Frontal cortex (tissue), 4 donors: ENCODE results near the gene WDTC1. TPM values are rescaled to one million over a fixed set of nuclear protein-coding genes. Genes with fewer than 3 reads are reported as not detected.
A peak's percentile ranks its signal among the peaks of the same experiment; 100 is the strongest.

Experiments used
- DNase-seq, 2 donors: peaks; one replicate each; pipeline ENCODE4 v3.0.0; 2012; ENCODE audit warnings: low spot score in 2 of 2
- FAIRE-seq: peaks from 2 replicates; lab custom pipeline; 2012; peaks lifted over from hg19 to GRCh38; lab: Jason Lieb, UNC
- total RNA-seq: library from RNA; depleted of rRNA; stranded (reverse); fragments of >200 nt; gene quantifications from one replicate; pipeline ENCODE4 v1.2.3, GENCODE V29; 2014
- donor health status: control.
- donor health status: control.
- donor health status: control.

The WDTC1 gene
- total RNA-seq, 1 donor from 2014 or later: 15.5 TPM

GRCh38 chr1:27299385-27300271 is 65.2 kb downstream of the WDTC1 start:
- DNase-seq (peak in 1 of 2 donors; percentile 57), FAIRE-seq (no peak)

DNA sequence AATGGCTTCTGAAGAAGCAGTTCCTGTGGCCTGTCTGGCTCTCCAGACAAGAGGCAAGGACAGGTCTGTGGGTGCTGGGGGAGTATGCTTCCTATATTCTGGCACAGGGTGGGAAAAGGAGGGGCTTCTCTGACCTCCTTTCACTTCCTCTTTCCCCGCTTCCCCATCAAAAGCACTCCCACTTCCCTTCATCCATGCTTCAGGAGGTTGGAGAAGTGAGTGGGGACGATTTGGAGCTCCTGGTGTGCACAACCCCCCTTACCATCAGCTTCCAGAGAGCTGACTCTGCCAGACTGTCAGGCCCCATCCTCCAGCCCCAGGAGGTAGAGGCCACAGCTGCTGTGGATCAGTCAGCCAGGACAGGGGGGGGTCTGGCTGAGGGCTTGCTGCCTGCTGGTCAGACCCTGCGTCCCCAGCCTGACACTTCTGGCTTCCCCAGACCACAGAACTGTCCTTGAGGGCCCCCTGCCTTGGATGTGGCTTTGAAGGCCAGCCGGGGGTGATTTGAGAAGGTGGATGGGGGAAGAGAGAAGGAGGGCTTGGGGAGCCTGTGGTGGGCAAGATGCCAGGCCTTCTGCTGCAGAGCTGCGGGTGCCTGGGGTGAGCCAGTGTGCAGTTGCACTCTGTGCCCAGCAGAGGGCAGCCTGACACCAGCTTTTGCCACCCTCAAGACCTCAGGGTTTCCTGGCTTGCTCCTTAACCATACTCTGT is 66.1 kb downstream of the WDTC1 start:
- DNase-seq (peak; percentile 80 to 89), FAIRE-seq (no peak)

- FAIRE-seq (no peak), DNase-seq (no peak)
Measured at GRCh38 chr1:27301052-27301422, 66.6 kb downstream of the WDTC1 start.

GRCh38 chr1:27301582-27302199 is 67.3 kb downstream of the WDTC1 start:
- DNase-seq: no peak

GRCh38 chr1:27302612-27303011 is 68.2 kb downstream of the WDTC1 start:
- FAIRE-seq: no peak

More at GRCh38 chr1:27301582-27302199, 67.3 kb downstream of the WDTC1 start:
- no peak for FAIRE-seq

DNA sequence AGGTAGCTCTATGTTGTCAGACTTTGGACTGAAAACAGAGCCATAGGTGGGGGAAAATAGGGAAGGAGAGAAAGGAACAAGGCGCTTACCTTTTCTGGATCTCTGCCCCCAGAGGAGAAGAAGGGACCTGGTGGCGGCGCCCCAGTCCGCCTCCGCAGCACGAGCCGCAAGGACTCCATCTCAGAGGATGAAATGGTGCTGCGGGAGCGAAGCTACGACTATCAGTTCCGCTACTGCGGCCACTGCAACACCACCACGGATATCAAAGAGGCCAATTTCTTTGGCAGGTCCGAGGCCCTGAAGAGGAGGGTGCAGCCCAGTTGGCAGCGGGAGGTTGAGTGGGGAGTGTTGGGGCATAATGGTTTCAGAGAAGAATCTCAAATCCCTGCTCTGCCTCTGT is 69.1 kb downstream of the WDTC1 start:
- FAIRE-seq (no peak), DNase-seq (no peak)

More at GRCh38 chr1:27302612-27303011, 68.2 kb downstream of the WDTC1 start:
- no peak for DNase-seq

DNA sequence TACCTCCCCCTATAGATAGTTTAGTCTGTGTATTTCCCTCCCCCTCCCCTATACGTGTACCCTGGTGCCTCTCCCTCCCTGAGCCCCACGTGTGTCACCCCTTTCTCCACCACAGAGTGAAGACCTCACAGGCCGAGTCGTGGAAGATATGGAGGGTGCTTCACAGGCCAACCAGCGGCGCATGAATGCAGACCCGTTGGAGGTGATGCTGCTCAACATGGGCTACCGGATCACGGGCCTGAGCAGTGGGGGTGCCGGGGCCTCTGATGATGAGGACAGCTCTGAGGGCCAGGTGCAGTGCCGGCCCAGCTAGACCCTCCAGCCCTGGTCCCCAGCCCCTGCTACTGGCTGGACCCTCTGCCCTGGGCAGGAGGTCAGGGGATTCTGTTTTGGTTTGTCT is 71.6 kb downstream of the WDTC1 start:
- FAIRE-seq (no peak), DNase-seq (no peak)

DNA sequence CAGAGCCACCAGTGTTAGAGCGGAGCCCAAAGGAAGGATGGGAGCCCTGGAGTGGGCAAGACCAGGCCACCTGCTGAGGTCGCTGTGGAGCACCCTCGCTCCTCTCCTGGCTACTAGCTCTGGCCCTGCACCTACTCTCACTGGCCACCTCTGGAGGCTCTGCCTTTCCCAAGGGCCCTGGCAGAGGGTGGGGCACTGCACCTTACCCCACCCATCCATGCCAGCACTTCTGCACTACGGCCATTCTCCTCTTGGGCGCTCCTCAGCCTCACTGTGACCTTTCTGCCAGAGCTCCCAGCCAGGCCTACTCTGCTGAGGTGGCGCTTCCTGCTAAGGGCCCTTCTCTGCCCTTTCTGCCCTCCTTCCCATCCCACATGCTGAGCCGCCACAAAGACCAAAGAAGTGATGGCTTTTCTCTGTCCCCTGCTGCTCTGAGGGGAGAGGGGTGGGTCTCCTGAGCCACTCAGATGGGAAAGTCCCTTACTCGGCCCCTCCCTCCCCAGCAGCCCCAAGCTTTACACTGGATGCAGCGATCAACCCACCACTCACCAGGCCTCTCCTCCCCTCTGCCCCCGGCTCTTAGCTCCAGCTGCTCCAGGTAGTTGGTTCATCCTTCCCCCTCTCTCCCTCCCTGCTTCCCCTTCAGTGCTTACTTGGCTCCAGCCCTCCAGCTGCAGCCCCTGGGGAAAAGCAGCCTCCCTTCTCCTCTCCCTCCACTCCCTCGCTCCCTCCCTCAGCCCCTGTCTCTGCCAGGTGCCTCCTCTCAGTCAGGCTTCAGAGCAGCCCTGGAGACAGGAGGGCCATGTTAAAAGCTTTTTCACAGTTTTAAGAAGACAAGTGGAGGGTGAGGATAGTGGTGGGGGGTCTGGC is 72.7 kb downstream of the WDTC1 start:
- FAIRE-seq (no peak), DNase-seq (no peak)

- FAIRE-seq: no peak
- DNase-seq: no peak
Measured at GRCh38 chr1:27307874-27308598, 73.6 kb downstream of the WDTC1 start.

- DNase-seq: no peak
- no peak for FAIRE-seq
Measured at GRCh38 chr1:27314169-27314568, 79.7 kb downstream of the WDTC1 start.

DNA sequence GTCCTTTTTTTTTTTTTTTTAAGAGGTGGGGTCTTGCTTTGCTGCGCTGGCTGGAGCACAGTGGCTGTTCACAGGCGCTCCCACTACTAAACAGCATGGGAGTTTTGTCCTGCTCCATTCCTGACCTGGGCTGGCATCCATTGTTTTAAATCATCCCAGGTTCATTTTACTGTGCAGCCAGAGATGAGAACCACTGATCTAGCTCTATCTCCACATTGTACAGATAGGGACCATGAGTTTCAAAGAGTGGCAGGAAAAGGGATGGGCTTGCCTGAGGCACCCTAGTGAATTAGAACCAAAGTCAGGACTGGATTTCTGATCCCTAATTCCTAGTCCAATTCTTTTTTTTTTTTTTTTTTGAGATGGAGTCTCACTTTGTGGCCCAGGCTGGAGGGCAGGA is 80.3 kb downstream of the WDTC1 start:
- FAIRE-seq (no peak), DNase-seq (no peak)

GRCh38 chr1:27316860-27317259 is 82.4 kb downstream of the WDTC1 start:
- FAIRE-seq: no peak
- DNase-seq: no peak

- DNase-seq: no peak
- no peak for FAIRE-seq
Measured at GRCh38 chr1:27318136-27318535, 83.7 kb downstream of the WDTC1 start.

DNA sequence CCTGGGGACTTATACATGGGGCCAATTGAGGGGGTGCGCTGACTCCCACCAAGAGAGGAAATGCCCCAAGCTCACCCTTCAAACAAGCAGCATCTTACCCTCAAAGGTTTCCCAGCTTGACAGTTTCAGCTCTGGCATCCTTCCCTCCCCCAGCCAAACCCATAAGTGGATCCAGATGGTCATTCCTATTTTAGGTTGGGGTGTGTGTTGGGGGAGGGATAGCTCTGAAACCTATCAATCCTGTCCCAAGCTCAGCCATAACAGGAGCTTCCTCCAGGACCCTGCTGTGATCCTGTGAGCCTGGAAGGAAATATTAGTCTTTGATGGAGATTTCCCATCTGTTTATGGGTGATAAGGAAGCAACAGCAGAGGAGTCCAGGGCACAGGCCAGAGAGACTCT is 84.2 kb downstream of the WDTC1 start:
- no peak for DNase-seq
- FAIRE-seq: no peak

- FAIRE-seq: no peak
- peak; percentile 95 to 99 for DNase-seq
Measured at GRCh38 chr1:27321813-27322568, 87.6 kb downstream of the WDTC1 start, which contains the start of gene TMEM222. TSS of gene TMEM222 (plus strand) at chr1:27322163. CDS start at chr1:27322198, 35 bp downstream.

DNA sequence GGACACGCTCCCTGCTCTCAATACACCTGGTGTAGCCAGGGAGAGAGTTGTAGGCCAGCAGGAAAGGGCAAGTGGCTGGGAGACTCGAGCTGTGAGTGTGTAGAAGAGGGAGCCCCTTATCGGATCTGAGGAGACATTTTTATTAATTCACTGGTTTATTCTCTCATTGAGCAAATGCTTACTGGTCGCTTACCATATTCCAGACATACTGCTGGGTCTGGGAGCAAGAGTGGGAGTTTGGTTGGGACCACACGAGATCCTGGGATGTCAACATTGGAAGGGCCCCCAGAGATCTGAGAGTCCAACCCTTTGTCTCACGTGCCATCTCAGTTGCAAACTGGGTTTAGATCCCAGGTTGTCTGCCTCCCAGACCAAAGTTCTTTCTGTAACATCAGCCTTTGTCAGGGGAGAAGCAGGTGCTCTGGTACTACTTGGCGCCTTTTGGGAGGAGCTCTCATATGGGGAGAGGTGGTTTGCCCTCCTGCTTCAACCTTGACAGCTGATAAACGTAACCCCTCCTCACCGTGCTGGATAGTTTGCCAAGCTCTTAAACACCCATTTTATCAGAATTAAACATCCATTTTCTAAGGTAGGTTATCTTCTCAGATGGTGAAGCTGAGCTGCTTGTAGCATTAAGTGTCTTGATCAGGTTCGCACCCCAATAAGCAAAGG is 88.3 kb downstream of the WDTC1 start:
- FAIRE-seq: no peak

GRCh38 chr1:27325286-27325685 is 90.9 kb downstream of the WDTC1 start:
- no peak for FAIRE-seq
- DNase-seq: no peak

More for the DNA sequence above, 88.3 kb downstream of the WDTC1 start:
- DNase-seq: no peak

DNA sequence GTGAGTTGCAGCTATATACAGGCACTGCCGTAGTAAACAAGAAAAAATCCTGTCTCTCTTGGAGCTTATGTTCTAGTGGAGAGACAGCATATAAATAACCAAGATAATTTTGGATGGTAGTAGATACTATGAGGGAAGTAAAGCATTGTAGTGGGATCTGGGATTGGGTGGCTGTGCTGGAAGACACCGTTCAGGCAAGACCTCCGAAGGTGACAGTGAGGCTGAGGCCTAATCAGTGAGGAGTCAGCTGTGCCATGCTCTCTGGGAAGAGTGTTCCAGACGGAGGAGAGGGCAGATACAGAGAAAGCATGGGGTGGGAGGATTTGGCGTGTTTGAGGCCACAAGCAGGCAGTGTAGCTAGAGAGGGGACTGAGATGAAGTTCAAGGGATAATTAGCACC is 93.5 kb downstream of the WDTC1 start:
- FAIRE-seq: no peak
- DNase-seq: no peak
